Measurements from ENCODE around the gene AHNAK. TPM values are rescaled to one million over a fixed set of nuclear protein-coding genes. Genes with fewer than 3 reads are reported as not detected.
"Not testable (repeated sequence)": the region's sequence is repeated elsewhere in the genome, so short reads cannot be mapped to it uniquely, and the experiment has no call there.

Gene AHNAK, protein sequence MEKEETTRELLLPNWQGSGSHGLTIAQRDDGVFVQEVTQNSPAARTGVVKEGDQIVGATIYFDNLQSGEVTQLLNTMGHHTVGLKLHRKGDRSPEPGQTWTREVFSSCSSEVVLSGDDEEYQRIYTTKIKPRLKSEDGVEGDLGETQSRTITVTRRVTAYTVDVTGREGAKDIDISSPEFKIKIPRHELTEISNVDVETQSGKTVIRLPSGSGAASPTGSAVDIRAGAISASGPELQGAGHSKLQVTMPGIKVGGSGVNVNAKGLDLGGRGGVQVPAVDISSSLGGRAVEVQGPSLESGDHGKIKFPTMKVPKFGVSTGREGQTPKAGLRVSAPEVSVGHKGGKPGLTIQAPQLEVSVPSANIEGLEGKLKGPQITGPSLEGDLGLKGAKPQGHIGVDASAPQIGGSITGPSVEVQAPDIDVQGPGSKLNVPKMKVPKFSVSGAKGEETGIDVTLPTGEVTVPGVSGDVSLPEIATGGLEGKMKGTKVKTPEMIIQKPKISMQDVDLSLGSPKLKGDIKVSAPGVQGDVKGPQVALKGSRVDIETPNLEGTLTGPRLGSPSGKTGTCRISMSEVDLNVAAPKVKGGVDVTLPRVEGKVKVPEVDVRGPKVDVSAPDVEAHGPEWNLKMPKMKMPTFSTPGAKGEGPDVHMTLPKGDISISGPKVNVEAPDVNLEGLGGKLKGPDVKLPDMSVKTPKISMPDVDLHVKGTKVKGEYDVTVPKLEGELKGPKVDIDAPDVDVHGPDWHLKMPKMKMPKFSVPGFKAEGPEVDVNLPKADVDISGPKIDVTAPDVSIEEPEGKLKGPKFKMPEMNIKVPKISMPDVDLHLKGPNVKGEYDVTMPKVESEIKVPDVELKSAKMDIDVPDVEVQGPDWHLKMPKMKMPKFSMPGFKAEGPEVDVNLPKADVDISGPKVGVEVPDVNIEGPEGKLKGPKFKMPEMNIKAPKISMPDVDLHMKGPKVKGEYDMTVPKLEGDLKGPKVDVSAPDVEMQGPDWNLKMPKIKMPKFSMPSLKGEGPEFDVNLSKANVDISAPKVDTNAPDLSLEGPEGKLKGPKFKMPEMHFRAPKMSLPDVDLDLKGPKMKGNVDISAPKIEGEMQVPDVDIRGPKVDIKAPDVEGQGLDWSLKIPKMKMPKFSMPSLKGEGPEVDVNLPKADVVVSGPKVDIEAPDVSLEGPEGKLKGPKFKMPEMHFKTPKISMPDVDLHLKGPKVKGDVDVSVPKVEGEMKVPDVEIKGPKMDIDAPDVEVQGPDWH (N-terminal part only)
- 100 to 1,000 TPM; 269 to 408 (median 312) TPM for polyA plus RNA-seq (ENCODE audit: insufficient read length in 10 of 10)
- long read RNA-seq, donor 1, full-length matches to known transcripts, result 50 of 50 reads
- long read RNA-seq, donor 1, partial matches to known transcripts, result 0 of 50 reads
- long read RNA-seq, donor 1, other reads (novel, unspliced or antisense), result 0 of 50 reads
- long read RNA-seq, donor 2, full-length matches to known transcripts, result 21 of 21 reads
- long read RNA-seq, donor 2, partial matches to known transcripts, result 0 of 21 reads
- long read RNA-seq, donor 2, other reads (novel, unspliced or antisense), result 0 of 21 reads
- long read RNA-seq, donor 3, result 0 reads
- long read RNA-seq, donor 4, full-length matches to known transcripts, result 15 of 15 reads
- long read RNA-seq, donor 4, partial matches to known transcripts, result 0 of 15 reads
- long read RNA-seq, donor 4, other reads (novel, unspliced or antisense), result 0 of 15 reads
- long read RNA-seq, donor 5, full-length matches to known transcripts, result 80 of 92 reads
- long read RNA-seq, donor 5, partial matches to known transcripts, result 12 of 92 reads
- long read RNA-seq, donor 5, other reads (novel, unspliced or antisense), result 0 of 92 reads
- long read RNA-seq, donor 6, full-length matches to known transcripts, result 31 of 37 reads
- long read RNA-seq, donor 6, partial matches to known transcripts, result 6 of 37 reads
- long read RNA-seq, donor 6, other reads (novel, unspliced or antisense), result 0 of 37 reads
- long read RNA-seq, donor 7, full-length matches to known transcripts, result 32 of 32 reads
- long read RNA-seq, donor 7, partial matches to known transcripts, result 0 of 32 reads
- long read RNA-seq, donor 7, other reads (novel, unspliced or antisense), result 0 of 32 reads
- long read RNA-seq, donor 8, full-length matches to known transcripts, result 22 of 33 reads
- long read RNA-seq, donor 8, partial matches to known transcripts, result 11 of 33 reads
- long read RNA-seq, donor 8, other reads (novel, unspliced or antisense), result 0 of 33 reads
- long read RNA-seq, donor 9, full-length matches to known transcripts, result 12 of 12 reads
- long read RNA-seq, donor 9, partial matches to known transcripts, result 0 of 12 reads
- long read RNA-seq, donor 9, other reads (novel, unspliced or antisense), result 0 of 12 reads

DNA sequence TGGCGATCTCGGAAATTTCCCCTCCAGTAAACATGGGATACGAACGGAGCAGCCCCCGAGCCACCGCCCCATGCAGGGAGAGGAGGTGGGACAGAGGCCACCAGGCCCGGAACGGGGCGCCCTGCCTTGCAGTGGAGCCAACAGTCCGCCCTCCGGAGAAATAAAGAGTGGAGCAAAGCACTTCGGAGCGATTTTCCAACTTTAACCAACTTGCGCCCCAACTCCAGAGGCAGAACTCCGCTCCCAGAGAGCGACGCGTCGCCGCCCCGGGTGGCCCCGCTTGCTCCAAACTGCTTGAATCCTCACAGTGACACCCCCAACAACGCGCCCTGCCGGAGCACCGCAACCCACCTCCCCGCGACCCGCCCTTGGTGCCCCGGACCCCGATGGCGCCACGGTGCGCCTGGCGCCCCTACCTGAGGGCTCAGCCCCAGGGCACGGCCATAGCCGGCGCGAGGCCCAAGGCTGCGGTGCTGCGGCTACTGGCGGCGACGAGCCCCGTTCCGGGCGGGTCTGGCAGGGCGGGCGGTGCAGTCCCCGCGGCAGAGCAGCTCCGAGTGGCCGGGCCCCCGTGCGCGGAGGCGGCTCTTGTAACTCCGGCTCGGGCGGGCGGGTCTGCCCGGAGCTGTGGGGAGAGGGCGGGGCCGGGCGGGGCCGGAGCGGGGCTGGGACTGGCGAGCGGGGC, at the start of gene AHNAK:
TSS of gene AHNAK (minus strand) at position 563 of the 685 bp plus-strand sequence. CDS start 10,708 bp downstream, outside the sequence.
- DNase-seq, result peak; percentile 76 to 91 (median 77)

GRCh38 chr11:62595124-62595523, 48.5 kb upstream of the AHNAK start:
- no peak for DNase-seq

GRCh38 chr11:62593434-62594044, 46.9 kb upstream of the AHNAK start:
- peak; percentile 43 to 71 (median 55) for DNase-seq

GRCh38 chr11:62592989-62593421, 46.4 kb upstream of the AHNAK start:
- DNase-seq, result no peak

- DNase-seq, result no peak
Measured at GRCh38 chr11:62592146-62592815, 45.7 kb upstream of the AHNAK start.

DNA sequence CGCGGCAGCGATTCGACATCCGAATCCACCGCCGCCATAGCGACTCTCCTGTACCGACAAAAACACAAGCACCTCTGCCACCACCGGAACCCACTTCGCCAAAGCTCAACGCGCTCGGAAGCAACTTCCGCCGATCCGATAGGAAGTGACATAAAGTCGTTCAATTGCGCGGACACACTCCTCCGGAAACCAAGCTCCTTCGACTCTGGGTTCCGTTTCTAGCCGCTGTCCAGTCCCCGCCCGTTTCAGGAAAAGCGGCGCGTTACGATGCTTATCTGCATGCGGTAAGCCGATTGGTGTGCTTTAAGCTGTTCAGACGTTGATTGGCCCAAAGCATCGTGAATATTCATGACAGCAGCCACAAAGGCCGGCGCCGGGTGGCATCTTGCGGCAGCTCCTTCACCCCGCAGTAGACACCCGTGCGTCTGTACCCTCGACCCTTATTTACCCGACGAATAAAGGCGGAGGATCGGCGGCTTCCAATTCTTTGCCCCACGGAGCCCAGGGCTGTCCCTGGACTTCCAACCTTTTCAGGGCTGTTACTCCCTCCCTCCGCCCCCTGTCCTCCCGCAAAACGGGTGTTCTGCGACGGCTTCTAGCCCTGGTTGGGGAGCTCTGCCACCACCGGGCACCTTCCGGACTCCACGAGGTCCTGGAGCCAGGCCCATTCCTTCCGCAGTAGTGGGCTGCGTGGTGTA, 45.0 kb upstream of the AHNAK start, which contains the start of gene TUT1:
TSS of gene TUT1 (minus strand) at position 76 of the 698 bp plus-strand sequence. CDS start at position 38, 38 bp downstream.
- DNase-seq, result peak; percentile 98 to 99 (median 98)

DNA sequence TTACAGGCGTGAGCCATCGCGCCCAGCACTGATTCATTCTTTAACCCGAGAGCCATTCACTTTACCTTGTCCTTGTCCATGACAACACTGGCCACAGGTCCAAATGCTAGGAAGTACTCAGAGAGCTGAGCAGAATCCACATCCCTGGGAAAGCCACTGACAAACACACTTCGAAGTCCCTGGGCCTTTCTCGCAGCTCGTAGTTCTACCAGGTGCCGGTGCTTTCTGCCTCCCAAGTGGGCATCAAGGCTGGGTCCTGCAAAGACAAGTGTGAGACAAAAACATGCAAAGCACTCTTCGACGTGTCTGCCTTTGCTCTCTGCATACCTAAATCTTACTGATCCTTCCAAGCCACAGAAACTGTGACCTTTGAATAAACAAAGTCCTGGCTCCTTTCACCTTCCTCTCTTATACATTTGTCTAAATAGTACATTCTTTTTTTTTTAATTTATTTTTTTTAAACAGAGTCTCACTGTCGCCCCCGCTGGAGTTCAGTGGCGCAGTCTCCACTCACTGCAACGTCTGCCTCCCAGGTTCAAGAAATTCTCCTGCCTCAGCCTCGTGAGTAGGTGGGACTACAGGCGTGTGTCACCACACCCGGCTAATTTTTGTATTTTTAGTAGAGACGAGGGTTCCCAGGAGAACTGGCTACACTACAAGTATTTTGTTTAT, 42.5 kb upstream of the AHNAK start:
- DNase-seq, result no peak

DNA sequence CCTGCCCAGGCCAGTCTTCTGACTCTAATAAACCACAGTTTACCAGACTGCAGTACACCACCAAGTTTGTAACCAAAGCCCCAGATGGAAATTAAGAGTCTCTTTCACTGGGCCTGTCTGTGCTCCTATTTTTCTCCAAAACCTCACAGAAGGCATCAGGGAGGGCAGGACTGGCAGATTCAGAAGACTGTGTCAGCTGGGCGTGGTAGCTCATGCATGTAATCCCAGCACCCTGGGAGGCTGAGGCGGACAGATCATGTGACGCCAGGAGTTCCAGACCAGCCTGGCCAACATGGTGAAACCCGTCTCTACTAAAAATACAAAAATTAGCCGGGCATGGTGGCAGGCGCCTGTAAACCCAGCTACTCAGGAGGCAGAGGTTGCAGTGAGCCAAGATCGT, 38.8 kb upstream of the AHNAK start:
- not testable (repeated sequence) for DNase-seq

DNA sequence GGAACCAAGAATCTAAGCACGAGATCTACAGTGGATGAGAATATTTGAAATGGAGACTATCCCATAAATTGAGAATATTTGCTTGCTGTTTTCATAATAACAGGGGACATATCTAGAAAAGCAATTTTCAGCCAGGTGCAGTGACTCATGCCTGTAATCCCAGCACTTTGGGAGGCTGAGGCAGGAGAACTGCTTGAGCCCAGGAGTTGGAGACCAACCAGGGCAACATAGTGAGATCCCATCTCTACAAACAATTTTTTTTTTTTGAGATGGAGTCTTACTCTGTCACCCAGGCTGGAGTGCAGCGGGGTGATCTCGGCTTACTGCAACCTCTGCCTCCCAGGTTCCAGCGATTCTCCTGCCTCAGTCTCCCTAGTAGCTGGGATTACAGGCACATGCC, 35.1 kb upstream of the AHNAK start:
- not testable (repeated sequence) for DNase-seq

DNA sequence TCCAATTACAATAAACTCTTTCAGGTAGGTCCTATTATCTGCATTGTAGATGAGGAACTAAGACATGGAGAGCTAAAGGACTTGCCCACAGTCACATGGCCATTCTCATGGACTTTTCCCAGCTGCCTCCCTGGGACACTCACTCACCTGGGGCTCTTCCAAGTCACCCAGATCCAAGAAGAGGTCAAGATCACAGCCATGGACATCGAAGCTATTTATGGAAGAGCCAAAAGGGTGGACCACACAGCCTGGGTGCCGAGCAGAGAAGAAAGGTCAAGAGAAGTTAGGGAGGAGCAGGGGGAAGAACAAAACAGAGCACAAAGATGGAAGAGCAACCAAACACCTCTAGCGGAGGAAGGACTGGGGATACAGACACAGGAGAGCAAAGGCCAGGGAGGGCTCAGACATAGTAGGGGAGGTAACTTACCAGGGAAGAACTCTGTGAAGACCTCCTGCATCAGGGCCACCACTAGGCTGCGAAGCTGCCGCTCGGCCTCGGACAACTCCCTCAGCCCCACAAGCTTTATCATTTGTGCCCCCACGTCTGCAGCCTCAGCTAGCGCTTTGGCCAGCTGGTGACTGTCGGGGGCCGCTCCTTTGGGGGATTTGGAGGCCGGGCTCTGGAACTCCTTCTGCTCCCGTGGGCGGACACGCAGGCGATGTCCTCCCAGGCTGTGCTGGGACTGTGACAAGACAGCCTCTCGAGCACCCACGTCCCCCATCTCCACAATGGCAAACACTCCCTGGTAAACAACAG, 34.5 kb upstream of the AHNAK start:
- DNase-seq, result no peak

DNA sequence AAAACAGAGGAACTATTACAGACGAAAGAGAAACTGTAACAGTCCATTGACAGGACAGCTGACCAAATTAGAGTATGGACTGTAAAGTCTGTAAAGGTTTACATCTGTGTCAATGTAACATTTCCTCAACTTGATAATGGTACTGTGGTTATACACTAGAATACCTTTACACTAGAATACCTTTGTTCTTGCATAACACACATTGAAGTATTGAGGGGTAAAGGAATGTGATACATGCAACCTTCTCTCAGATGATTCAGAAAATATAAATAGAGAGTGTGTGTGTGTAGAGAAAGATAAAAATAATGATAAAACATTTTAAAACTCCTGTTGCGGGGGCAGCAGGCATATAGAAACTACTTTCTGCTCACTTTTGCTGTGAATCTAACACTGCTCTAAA, 32.6 kb upstream of the AHNAK start:
- no peak for DNase-seq

DNA sequence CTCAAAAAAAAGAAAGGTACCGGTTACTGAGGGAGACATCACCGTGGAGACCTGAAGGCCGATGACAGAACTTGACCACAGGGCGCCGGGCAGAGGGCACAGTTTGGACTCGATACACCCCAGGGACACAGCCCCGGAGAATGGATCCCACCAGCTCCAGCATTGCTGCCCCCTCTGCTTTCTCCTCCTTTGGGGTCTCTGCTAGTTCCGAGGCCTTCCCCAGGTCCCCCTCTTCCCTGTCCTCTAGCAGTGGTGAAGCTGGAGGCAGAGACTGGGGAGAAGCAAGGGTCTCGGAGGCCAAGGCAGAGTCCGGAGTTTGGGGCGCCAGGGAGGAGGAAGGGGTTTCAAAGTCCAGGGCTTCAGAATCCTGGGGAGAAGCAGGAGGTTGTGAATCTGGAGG, 31.9 kb upstream of the AHNAK start:
- DNase-seq, result no peak

DNA sequence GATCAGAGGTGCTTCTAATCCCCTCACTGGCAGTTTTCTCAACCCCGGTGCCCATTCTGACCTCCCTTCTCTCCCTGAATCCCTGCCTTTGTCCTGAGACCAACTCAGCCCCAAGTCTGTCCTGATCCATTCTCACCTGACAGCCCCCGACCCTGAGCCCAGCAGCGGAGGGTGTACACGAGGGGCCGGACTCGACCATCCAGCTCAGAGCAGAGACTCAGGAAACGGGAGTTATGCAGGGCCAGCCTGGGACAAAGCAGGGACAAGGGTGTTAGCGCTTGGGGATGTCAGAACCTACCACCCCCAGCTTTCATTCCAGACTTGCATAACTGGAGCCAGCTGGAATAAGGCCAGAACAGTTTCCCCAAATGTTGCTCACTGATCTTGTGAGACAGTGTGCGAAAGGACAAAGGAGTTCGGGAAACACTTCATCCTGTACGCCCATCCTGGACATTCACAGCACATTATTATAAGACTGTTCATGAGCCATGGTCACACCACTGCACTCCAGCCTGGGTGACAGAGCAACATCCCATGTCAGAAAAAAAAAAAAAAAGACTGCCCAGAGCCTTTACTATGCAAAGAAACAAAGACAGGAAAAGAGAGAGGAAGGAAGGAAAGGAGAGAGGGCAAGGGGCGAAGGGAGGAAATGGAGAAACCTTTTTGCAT, 30.6 kb upstream of the AHNAK start:
- peak in 2 of 3 donors; percentile 33 to 43 for DNase-seq

DNA sequence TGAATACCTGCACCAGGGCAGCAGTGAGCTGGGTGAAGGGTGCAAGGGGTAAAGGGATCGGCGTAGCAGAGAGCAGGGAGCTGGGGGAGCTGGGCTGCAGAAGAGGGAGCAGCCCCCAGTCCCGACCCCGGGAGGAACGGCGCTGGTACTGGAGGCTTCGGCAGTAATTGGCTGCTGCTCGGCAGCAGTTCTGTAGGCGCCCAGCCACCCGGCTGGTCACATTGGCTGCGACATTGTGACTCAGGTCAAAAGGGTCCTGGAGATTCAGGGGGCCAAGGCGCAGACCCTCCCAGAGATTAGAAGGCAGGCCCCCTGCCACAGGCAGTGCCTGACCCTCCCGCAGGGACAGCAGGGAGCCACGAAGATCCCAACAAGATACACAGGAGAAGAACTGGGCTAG, 29.2 kb upstream of the AHNAK start:
- DNase-seq, result no peak

- no peak for DNase-seq
Measured at GRCh38 chr11:62575156-62575555, 28.6 kb upstream of the AHNAK start.
